ENCODE data around the gene ISG20.

Gene ISG20

GRCh38 chr15:88638626-88639372 lies at the start of gene ISG20:
Gene ISG20, plus strand, starts transcription at chr15:88639016. Its CDS starts 351 bp downstream, at chr15:88639367.
- peak; percentile 58 for DNase-seq

DNA sequence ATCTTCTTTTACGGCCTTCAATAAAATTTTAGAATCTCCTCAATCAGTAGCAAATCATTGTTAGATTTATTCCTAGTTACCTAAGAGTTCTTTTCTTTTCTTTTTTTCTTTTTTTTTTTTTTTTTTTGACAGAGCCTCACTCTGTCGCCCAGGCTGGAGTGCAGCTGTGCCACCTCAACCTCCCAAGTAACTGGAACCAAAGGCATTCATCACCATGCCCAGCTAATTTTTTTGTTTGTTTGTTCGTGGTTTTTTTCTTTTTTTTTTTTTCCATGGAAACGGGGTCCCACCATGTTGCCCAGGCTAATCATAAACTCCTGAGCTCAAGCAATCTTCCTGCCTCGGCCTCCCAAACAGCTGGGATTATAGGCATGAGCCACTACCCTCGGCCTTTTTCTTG lies 48.1 kb upstream of the ISG20 start:
- DNase-seq: no peak

GRCh38 chr15:88591384-88591783 lies 47.4 kb upstream of the ISG20 start:
- DNase-seq: no peak

DNA sequence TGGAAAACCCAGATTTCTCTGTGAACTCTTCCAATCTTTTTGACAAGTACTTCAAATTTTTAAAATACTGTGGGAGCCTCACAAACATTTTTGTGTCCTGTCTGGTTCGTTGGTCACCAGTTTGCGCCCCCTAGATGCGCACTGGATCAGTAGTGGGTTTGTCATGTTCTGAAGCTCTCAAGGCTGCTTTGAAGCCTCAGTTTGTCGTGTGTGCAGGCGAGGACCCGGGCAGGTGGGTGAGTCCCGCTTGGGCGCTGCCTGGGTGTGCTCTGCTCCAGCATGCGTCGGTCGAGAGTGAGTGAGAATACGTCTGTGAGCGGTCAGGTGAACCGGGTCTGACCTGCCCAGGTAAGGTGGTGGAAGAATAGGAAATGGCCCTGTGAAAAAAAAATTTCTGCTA lies 34.9 kb upstream of the ISG20 start:
- no peak for DNase-seq

GRCh38 chr15:88604381-88605188 lies 34.2 kb upstream of the ISG20 start:
- peak; percentile 51 for DNase-seq

- DNase-seq: peak; percentile 54
Measured at GRCh38 chr15:88605189-88606069, 33.4 kb upstream of the ISG20 start.

DNA sequence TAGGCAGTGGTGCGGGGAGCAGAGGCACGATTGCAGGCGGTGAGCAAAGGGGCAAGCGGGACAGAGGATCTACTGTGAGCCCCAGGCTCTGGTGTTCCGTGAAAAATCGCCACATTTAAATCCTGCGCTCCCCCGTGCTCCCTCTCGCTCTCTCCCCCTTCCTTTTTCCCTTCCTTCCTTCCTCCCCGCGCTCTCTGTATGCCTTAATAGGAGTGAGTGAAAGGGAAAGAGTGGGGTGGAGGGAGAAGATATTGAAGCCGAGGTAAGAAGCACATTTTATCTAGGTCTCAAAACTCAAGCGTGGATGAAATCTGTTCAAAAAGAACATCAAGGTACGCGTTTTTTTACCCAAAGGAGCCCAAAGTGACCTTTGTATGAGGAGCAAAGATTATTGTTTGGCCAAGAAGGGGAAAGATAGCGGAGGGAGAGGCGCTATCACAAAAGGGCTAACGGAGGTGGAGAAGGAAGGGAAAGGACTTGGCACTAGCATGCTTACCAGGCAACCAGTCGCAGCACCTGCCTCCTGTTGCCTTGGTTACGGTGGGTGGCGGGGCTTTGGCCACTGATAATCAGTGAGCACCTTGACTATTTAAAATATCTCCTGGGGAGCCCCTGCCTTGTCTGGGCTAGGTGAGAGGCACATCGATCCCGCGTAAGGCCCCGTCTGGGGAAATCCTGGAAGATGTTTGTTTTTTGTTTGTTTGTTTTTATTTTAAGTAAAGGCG lies 32.6 kb upstream of the ISG20 start:
- DNase-seq: peak; percentile 74

DNA sequence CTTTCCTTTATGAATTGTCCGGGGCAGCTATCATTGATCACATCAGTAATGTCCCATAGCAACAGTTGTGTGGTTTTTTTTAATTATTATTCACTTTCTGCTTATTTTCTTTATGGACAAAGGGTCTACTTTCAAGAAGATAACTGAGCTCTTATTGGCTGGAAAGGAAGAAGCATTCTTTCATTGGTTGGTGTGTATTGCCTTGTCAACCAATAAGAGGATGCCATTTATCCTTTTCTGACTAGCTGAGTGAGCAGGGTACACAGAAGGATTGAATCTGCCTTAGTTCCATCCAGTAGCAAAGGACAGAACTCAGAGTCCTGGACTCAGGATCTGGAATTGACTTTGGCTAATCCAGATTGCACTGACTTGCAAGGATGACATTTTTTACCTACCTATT lies 30.9 kb upstream of the ISG20 start:
- no peak for DNase-seq

DNA sequence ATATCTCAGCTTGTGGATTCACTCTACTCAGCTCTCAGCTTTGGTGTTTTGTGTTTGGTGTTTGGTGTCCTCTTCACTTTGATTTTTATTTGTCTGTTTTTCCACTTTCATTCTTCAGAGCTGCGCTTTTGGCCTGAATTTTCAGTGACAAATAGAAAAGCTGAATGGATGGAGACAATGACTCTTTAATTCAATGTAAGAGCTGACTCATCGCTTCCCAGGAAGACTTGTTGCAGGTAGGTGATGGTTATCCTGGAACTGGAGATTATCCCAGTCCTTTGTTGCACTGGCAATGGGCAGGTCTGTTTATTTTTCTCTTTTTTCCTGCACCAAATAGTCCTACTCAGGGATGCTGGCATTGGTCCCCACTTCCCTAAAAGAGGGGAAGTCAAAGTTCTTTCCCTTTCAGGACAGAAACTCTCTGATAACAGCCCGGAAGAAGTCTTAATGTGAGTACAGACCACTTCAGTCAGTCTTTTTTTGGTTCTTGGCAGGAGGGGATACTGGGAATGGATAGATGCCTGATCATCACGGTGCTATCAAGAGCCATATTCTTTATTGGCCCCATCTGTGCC lies 30.1 kb upstream of the ISG20 start:
- no peak for DNase-seq

- no peak for DNase-seq
Measured at GRCh38 chr15:88609344-88610090, 29.3 kb upstream of the ISG20 start.

GRCh38 chr15:88610701-88611231 lies 28.1 kb upstream of the ISG20 start:
- peak; percentile 76 for DNase-seq

GRCh38 chr15:88612186-88612796 lies 26.5 kb upstream of the ISG20 start:
- DNase-seq: no peak

DNA sequence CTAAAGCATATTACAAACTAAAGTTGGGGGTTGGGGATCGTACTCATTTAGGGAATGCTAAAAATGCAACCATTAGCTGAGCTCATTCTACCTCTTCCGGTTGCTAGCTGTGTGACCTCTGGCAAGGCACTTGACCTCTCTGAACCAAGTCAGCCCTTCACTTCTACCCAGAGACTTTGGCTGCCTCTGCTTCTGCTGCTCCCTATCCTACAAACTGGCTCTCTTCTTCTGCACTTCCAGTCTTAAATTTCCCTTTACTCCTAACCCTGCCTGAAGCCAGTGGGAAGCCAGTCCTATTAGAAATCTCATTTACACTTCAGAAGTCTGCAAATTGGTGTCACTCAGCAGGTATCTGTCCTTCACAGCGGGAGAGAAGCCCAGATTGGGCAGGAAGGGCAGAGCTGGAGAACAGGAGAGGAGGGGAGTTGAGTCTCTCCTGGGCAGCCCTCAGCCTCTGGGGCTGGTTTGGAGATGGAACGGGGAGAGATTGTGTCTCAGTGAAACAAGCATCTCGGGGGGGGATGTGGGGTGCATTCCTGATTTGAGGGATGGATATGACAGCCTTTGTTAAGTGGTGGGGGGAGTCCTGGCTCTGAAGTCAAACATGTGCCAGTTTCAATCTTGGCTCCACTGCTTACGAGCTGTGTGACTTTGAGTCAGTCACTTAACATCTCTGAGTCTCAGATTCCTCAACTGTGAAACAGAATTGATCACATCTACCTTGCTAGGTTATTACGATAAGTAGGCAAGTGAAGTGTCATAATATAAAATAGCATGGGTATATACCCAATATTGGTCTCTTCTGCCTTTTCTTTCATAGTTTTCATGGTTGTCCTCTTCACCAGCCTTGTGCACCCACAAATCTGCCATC lies 25.5 kb upstream of the ISG20 start:
- no peak for DNase-seq

DNA sequence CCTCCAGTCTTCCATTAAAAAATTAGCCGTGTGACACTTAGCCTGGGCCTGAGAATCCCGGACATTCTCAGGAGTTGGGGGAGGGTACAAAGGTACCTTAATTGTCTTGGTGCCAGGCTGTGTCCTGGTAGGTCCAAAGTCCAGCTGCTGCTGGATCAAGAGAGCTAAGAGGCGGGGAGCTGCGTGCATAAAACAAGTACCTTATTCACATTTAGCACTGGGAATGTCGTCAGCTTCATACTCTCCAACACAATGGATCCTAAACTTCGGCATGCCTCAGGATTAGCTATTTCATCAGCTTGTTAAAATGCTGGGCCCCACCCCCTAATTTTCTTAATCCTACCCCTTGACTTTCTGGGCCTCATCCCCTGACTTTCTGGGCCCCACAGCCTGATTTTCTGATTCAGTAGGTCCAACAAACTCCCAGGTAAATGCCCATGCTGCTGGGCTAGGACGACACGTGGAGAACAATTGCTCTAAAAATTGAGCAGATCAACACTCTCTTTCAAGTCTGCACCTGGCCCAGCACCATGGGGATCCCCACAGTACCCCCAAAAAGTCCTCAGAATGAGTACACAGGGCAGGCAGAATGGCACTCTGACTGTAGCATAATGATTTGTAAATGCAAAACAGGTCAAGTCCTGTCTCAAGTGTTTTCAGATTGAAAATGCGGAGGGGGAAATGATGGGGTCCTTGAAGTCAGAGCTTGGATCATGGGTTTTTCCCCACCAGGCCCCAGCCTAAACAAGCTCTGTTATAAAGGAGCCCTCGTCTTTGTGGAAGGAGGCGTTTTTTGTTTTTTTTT lies 23.3 kb upstream of the ISG20 start:
- DNase-seq: no peak

GRCh38 chr15:88616240-88616639 lies 22.6 kb upstream of the ISG20 start:
- no peak for DNase-seq

DNA sequence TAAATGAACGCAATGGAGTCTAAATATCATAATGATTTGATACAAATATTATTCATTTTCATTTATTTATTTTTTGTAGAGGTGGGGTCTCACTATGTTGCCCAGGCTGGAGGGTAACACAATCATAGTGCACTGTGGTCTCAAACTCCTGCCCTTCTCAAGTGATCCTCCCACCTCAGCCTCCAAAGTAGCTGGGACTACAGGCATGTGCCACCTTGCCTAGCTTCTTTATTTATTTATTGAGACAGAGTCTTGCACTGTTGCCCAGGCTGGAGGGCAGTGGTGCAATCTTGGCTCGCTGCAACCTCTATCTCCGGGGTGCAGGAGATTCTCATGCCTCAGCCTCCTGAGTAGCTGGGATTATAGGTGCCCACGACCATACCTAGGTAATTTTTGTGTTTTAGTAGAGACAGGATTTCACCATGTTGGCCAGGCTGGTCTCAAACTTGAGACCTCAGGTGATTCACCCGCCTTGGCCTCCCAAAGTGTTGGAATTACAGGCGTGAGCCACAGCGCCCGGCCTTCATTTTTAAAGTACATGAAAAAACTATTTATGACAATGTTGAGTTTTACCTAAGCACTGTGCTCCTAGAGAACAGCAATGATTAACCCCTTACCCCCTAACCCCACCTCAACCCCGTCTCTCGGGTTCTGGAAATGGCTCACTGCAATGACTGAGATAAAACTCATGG lies 21.6 kb upstream of the ISG20 start:
- no peak for DNase-seq

DNA sequence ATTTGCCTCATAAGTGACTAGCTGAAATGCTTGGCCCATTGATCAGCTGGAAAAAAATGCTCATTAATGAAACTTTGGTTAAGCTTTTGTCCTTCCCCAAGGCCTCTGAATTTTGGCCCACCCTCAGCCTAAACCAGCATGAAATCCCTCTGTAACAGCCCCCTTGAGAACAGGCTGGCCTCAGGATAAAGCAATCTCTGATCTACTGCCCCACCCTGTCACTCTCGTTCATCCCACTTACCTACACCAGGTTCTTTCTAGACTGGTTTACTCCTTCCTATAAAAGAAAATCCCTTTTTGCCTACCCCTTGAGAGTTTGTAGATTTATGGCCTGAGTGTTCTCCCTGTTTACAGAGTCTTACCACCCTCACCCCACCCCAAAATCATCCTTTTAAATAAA lies 21.0 kb upstream of the ISG20 start:
- no peak for DNase-seq

DNA sequence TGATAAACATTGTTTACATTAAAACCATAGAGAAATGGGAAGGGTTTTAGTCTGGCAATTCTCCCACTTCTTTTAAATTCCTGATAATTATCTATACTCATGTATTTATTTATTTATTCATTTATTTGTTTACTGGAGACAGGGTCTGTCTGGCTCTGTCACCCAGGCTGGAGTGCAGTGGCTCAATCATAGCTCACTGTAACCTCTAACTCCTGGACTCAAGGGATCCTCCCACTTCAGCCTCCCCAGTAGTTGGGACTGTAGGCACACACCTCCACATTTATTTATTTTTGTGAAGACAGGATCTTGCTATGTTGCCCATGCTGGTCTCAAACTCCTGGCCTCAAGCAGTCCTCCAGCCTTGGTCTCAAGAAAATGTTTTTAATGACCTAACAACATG lies 20.1 kb upstream of the ISG20 start:
- DNase-seq: no peak
